GM12878 (cell line): ENCODE measurements around the gene MCOLN3. TPM values are rescaled to one million over a fixed set of nuclear protein-coding genes. Genes with fewer than 3 reads are reported as not detected.

ENCODE experiments used
- BCL11A ChIP-seq: IDR thresholded peaks from 2 replicates; pipeline ENCODE4 v1.6.1; 2011; ENCODE audit warnings: low read depth, low read length
- CUX1 ChIP-seq: IDR thresholded peaks from 2 replicates; pipeline ENCODE4 v1.6.1; 2012; ENCODE audit warnings: improper control_type of control experiment, low read depth, low read length; ENCODE audit not compliant: insufficient replicate concordance
- MYC ChIP-seq: IDR thresholded peaks from 2 replicates; pipeline ENCODE4 v1.6.1; 2011; ENCODE audit warnings: mild to moderate bottlenecking, low read length, moderate library complexity, inconsistent platforms; ENCODE audit not compliant: insufficient read depth, insufficient replicate concordance, insufficient read length, severe bottlenecking
- PAX8 ChIP-seq: fragments of 450-650 bp; IDR thresholded peaks from 2 replicates; pipeline ENCODE4 v1.6.1; 2017; ENCODE audit warnings: mild to moderate bottlenecking, moderate library complexity
- RFX5 ChIP-seq: IDR thresholded peaks from 2 replicates; pipeline ENCODE4 v1.6.1; 2011; ENCODE audit warnings: low read depth, low read length, improper control_type of control experiment
- SUZ12 ChIP-seq: fragments of 200-600 bp; sonication (generic); IDR thresholded peaks from one replicate; pipeline ENCODE4 v1.6.1; 2018; ENCODE audit warnings: antibody characterized with exemption, mild to moderate bottlenecking; ENCODE audit not compliant: unreplicated experiment
- polyA plus RNA-seq, 11 experiments: library from polyadenylated mRNA; depleted of rRNA in 4 of 11; unstranded in 6 of 11; stranded (reverse) in 5 of 11; fragments of >200 nt; fragmentation: Nextera tagmentation in 4 of 11; fragmentation: Illumina TruSeq in 1 of 11; extraction: Ambion mirVana in 4 of 11; extraction: Trizol in 1 of 11; gene quantifications; 1 replicate in 1 of 11; 2 replicates in 10 of 11; pipeline versions ENCODE4 v1.2.1 to v1.2.3, GENCODE V29; 2011 to 2016; ENCODE audit warnings: inconsistent platforms in 2 of 11, missing spikeins in 2 of 11, low read depth in 1 of 11
- total RNA-seq, 4 experiments: library from RNA; depleted of rRNA in 3 of 4; stranded (reverse); fragments of >200 nt in 3 of 4; fragmentation: Illumina TruSeq in 1 of 4; extraction: Trizol in 1 of 4; gene quantifications; 2 replicates each; pipeline versions ENCODE4 v1.2.1 to v1.2.3, GENCODE V29; 2013 to 2021
- TF ChIP-seq, protein P1 (sequence below): fragments of 450-650 bp; IDR thresholded peaks from 2 replicates; pipeline ENCODE4 v1.6.1; 2017; ENCODE audit warnings: low read depth, mild to moderate bottlenecking, moderate library complexity
- TF ChIP-seq, protein P2 (sequence below): fragments of 450-650 bp; IDR thresholded peaks from 2 replicates; pipeline ENCODE4 v1.6.1; 2016; ENCODE audit warnings: mild to moderate bottlenecking, moderate library complexity, borderline replicate concordance
- TF ChIP-seq, protein P3 (sequence below): fragments of 450-650 bp; IDR thresholded peaks from 2 replicates; pipeline ENCODE4 v1.6.1; 2017; ENCODE audit warnings: mild to moderate bottlenecking, moderate library complexity
- TF ChIP-seq, protein P4 (sequence below): IDR thresholded peaks from 2 replicates; pipeline ENCODE4 v1.6.1; 2012; ENCODE audit warnings: low read depth, low read length, improper control_type of control experiment

The MCOLN3 gene
- total and polyA plus RNA-seq, 10 of the 15 experiments (the other 5 are each of a cell fraction or from before 2014, with no cell fraction given) = 0.48 to 7.4 (median 3.8) TPM

GRCh38 chr1:85001742-85002141 lies 46.6 kb downstream of the MCOLN3 start (continued):
- TF ChIP-seq MYC (no peak), CUX1 (no peak), BCL11A (0 out of 2 replicates have a peak, but pooled peaks have one; percentile 18), RFX5 (no peak), SUZ12 (no peak), PAX8 (peak; percentile 67; the same call in 1 of the 2 replicates)
- TF ChIP-seq, protein P1, sequence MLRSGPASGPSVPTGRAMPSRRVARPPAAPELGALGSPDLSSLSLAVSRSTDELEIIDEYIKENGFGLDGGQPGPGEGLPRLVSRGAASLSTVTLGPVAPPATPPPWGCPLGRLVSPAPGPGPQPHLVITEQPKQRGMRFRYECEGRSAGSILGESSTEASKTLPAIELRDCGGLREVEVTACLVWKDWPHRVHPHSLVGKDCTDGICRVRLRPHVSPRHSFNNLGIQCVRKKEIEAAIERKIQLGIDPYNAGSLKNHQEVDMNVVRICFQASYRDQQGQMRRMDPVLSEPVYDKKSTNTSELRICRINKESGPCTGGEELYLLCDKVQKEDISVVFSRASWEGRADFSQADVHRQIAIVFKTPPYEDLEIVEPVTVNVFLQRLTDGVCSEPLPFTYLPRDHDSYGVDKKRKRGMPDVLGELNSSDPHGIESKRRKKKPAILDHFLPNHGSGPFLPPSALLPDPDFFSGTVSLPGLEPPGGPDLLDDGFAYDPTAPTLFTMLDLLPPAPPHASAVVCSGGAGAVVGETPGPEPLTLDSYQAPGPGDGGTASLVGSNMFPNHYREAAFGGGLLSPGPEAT = 0 out of 2 replicates have a peak, but pooled peaks have one; percentile 19
- TF ChIP-seq, protein P2, sequence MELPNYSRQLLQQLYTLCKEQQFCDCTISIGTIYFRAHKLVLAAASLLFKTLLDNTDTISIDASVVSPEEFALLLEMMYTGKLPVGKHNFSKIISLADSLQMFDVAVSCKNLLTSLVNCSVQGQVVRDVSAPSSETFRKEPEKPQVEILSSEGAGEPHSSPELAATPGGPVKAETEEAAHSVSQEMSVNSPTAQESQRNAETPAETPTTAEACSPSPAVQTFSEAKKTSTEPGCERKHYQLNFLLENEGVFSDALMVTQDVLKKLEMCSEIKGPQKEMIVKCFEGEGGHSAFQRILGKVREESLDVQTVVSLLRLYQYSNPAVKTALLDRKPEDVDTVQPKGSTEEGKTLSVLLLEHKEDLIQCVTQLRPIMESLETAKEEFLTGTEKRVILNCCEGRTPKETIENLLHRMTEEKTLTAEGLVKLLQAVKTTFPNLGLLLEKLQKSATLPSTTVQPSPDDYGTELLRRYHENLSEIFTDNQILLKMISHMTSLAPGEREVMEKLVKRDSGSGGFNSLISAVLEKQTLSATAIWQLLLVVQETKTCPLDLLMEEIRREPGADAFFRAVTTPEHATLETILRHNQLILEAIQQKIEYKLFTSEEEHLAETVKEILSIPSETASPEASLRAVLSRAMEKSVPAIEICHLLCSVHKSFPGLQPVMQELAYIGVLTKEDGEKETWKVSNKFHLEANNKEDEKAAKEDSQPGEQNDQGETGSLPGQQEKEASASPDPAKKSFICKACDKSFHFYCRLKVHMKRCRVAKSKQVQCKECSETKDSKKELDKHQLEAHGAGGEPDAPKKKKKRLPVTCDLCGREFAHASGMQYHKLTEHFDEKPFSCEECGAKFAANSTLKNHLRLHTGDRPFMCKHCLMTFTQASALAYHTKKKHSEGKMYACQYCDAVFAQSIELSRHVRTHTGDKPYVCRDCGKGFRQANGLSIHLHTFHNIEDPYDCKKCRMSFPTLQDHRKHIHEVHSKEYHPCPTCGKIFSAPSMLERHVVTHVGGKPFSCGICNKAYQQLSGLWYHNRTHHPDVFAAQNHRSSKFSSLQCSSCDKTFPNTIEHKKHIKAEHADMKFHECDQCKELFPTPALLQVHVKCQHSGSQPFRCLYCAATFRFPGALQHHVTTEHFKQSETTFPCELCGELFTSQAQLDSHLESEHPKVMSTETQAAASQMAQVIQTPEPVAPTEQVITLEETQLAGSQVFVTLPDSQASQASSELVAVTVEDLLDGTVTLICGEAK = peak; percentile 48; the same call in 1 of the 2 replicates
- TF ChIP-seq, protein P3, sequence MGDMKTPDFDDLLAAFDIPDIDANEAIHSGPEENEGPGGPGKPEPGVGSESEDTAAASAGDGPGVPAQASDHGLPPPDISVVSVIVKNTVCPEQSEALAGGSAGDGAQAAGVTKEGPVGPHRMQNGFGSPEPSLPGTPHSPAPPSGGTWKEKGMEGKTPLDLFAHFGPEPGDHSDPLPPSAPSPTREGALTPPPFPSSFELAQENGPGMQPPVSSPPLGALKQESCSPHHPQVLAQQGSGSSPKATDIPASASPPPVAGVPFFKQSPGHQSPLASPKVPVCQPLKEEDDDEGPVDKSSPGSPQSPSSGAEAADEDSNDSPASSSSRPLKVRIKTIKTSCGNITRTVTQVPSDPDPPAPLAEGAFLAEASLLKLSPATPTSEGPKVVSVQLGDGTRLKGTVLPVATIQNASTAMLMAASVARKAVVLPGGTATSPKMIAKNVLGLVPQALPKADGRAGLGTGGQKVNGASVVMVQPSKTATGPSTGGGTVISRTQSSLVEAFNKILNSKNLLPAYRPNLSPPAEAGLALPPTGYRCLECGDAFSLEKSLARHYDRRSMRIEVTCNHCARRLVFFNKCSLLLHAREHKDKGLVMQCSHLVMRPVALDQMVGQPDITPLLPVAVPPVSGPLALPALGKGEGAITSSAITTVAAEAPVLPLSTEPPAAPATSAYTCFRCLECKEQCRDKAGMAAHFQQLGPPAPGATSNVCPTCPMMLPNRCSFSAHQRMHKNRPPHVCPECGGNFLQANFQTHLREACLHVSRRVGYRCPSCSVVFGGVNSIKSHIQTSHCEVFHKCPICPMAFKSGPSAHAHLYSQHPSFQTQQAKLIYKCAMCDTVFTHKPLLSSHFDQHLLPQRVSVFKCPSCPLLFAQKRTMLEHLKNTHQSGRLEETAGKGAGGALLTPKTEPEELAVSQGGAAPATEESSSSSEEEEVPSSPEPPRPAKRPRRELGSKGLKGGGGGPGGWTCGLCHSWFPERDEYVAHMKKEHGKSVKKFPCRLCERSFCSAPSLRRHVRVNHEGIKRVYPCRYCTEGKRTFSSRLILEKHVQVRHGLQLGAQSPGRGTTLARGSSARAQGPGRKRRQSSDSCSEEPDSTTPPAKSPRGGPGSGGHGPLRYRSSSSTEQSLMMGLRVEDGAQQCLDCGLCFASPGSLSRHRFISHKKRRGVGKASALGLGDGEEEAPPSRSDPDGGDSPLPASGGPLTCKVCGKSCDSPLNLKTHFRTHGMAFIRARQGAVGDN = no peak
- TF ChIP-seq, protein P4, sequence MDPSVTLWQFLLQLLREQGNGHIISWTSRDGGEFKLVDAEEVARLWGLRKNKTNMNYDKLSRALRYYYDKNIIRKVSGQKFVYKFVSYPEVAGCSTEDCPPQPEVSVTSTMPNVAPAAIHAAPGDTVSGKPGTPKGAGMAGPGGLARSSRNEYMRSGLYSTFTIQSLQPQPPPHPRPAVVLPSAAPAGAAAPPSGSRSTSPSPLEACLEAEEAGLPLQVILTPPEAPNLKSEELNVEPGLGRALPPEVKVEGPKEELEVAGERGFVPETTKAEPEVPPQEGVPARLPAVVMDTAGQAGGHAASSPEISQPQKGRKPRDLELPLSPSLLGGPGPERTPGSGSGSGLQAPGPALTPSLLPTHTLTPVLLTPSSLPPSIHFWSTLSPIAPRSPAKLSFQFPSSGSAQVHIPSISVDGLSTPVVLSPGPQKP = no peak
